A549 (cell line): Measurements from ENCODE around the gene SUN2. TPM values are rescaled to one million over a fixed set of nuclear protein-coding genes. Genes with fewer than 3 reads are reported as not detected.

Experiments
- ATAC-seq, 2 experiments: fragments of 200-7000 bp in 1 of 2; fragments of >200 bp in 1 of 2; cut with Nextera tagmentation in 1 of 2; cut with Tn5 transposase in 1 of 2; 3 replicates each; pipeline versions ENCODE4 v1.8.0 to v1.9.1; 2018 to 2020; ENCODE audit warnings: mild to moderate bottlenecking in 1 of 2, moderate library complexity in 1 of 2
- CTCF ChIA-PET: fragments of 300-600 bp; sonication (Branson Sonifier 250); formaldehyde crosslinking; extraction: SDS; loops from one replicate; lab custom pipeline; 2021; ENCODE audit warnings: antibody characterized with exemption, inconsistent platforms; lab: Yijun Ruan, JAX
- POLR2A ChIA-PET: fragments of 350-600 bp; formaldehyde crosslinking; extraction: SDS; loops from one replicate; lab custom pipeline; 2021; ENCODE audit warnings: antibody characterized with exemption, inconsistent platforms; lab: Yijun Ruan, JAX
- DNase-seq, 2 experiments: peaks; one replicate each; pipeline versions ENCODE4 v3.0.0 to v3.0.0-alpha.2; 2011 to 2016; ENCODE audit warnings: low read depth in 1 of 2, low spot score in 1 of 2
- FAIRE-seq: peaks from 2 replicates; lab custom pipeline; 2011; peaks lifted over from hg19 to GRCh38; lab: Jason Lieb, UNC
- H3K27ac ChIP-seq, 2 experiments: fragments of >200 bp; sonication (Bioruptor Twin); formaldehyde crosslinking; 3 replicates each; pipeline ENCODE4 v1.5.1; 2016 to 2017
- H3K4me1 ChIP-seq: fragments of >200 bp; sonication (Bioruptor Twin); formaldehyde crosslinking; 3 replicates; pipeline ENCODE4 v1.6.1; 2016
- H3K4me2 ChIP-seq: fragments of >200 bp; sonication (Bioruptor Twin); formaldehyde crosslinking; 3 replicates; pipeline ENCODE4 v1.6.1; 2016
- H3K4me3 ChIP-seq: fragments of >200 bp; sonication (Bioruptor Twin); formaldehyde crosslinking; 3 replicates; pipeline ENCODE4 v1.5.1; 2016
- H3K9me3 ChIP-seq: fragments of >200 bp; sonication (Bioruptor Twin); formaldehyde crosslinking; 3 replicates; pipeline ENCODE4 v1.6.1; 2016
- BHLHE40 ChIP-seq: IDR thresholded peaks from 2 replicates; pipeline ENCODE4 v1.6.1; 2012; ENCODE audit warnings: low read depth, low read length, inconsistent platforms
- CHD2 ChIP-seq: fragments of 150-350 bp; IDR thresholded peaks from 2 replicates; pipeline ENCODE4 v1.6.1; 2014; ENCODE audit warnings: low read length; ENCODE audit not compliant: partially characterized antibody
- EHMT2 ChIP-seq: fragments of 200-600 bp; sonication (generic); IDR thresholded peaks from 2 replicates; pipeline ENCODE4 v1.6.1; 2016; ENCODE audit warnings: antibody characterized with exemption, low read depth, mild to moderate bottlenecking, moderate library complexity
- EP300 ChIP-seq, 2 experiments: fragments of >200 bp; sonication (Bioruptor Twin); formaldehyde crosslinking; IDR thresholded peaks; 2 replicates in 1 of 2; 3 replicates in 1 of 2; pipeline ENCODE4 v1.6.1; 2016 to 2017
- FOSL2 ChIP-seq, 2 experiments: fragments of 450-650 bp in 1 of 2; fragments of >200 bp in 1 of 2; sonication (Bioruptor Twin) in 1 of 2; formaldehyde crosslinking; IDR thresholded peaks; 2 replicates each; pipeline versions ENCODE4 v1.5.0 to v1.6.1; 2016 to 2020; ENCODE audit warnings: mild to moderate bottlenecking in 1 of 2, moderate library complexity in 1 of 2
- HEYL ChIP-seq: fragments of 250-450 bp; sonication (Bioruptor Pico); IDR thresholded peaks from 2 replicates; pipeline ENCODE4 v1.8.0; 2021; ENCODE audit warnings: mild to moderate bottlenecking, moderate library complexity
- HOXB5 ChIP-seq: fragments of 250-450 bp; sonication (Bioruptor Pico); IDR thresholded peaks from 2 replicates; pipeline ENCODE4 v1.5.0; 2020; ENCODE audit warnings: mild to moderate bottlenecking, moderate library complexity
- JUN ChIP-seq, 2 experiments: fragments of >200 bp; sonication (Bioruptor Twin); formaldehyde crosslinking; IDR thresholded peaks; 2 replicates in 1 of 2; 3 replicates in 1 of 2; pipeline ENCODE4 v1.6.1; 2016 to 2017
- KDM1A ChIP-seq: fragments of 200-600 bp; sonication (generic); IDR thresholded peaks from 2 replicates; pipeline ENCODE4 v1.6.1; 2016; ENCODE audit warnings: low read depth, mild to moderate bottlenecking
- KDM5A ChIP-seq: fragments of 200-600 bp; sonication (generic); IDR thresholded peaks from 2 replicates; pipeline ENCODE4 v1.6.1; 2016; ENCODE audit warnings: antibody characterized with exemption, mild to moderate bottlenecking
- NFE2L2 ChIP-seq: fragments of 150-350 bp; conservative IDR thresholded peaks from 2 replicates; pipeline ENCODE4 v1.6.1; 2014; ENCODE audit warnings: low read length
- NPAS2 ChIP-seq: fragments of 250-450 bp; sonication (Bioruptor Pico); IDR thresholded peaks from 2 replicates; pipeline ENCODE4 v1.8.0; 2022; ENCODE audit warnings: mild to moderate bottlenecking, moderate library complexity, borderline replicate concordance
- PBX3 ChIP-seq: IDR thresholded peaks from 2 replicates; pipeline ENCODE4 v1.6.1; 2012
- RFX5 ChIP-seq: fragments of 450-650 bp; IDR thresholded peaks from 2 replicates; pipeline ENCODE4 v1.7.1; 2014; ENCODE audit warnings: antibody characterized with exemption, mild to moderate bottlenecking, moderate library complexity
- TP53 ChIP-seq: fragments of 250-450 bp; sonication (Bioruptor Pico); IDR thresholded peaks from 2 replicates; pipeline ENCODE4 v1.5.0; 2021; ENCODE audit warnings: mild to moderate bottlenecking, moderate library complexity
- USF2 ChIP-seq: fragments of 450-650 bp; IDR thresholded peaks from 2 replicates; pipeline ENCODE4 v1.6.1; 2014; ENCODE audit warnings: antibody characterized with exemption
- ZC3H11A ChIP-seq: fragments of 450-650 bp; IDR thresholded peaks from 2 replicates; pipeline ENCODE4 v1.6.1; 2014; ENCODE audit warnings: antibody characterized with exemption, mild to moderate bottlenecking
- ZNF302 ChIP-seq: fragments of 250-450 bp; sonication (Bioruptor Pico); IDR thresholded peaks from 2 replicates; pipeline ENCODE4 v1.9.0; 2021; ENCODE audit warnings: inconsistent platforms, mild to moderate bottlenecking, moderate library complexity
- WGBS: methylation state at CpG from one replicate; pipeline ENCODE4 v1.1.6; 2017; ENCODE audit errors: missing lambda C conversion rate; 5-methylcytosine and 5-hydroxymethylcytosine counted together
- polyA plus RNA-seq, 4 experiments: library from polyadenylated mRNA; depleted of rRNA in 3 of 4; stranded (reverse); fragments of >200 nt; fragmentation: RNase III in 1 of 4; extraction: RNeasy Plus Mini Kit Qiagen cat#74134 plus additional on column Dnase treatment in 1 of 4; gene quantifications; 2 replicates in 3 of 4; 3 replicates in 1 of 4; pipeline ENCODE4 v1.2.3, GENCODE V29; 2011 to 2017

The SUN2 gene
- polyA plus RNA-seq, 2 of the 4 experiments (the other 2 are of a cell fraction): 12.6 to 24.0 TPM

GRCh38 chr22:38783095-38783615, 27.4 kb upstream of the SUN2 start:
- H3K4me3 ChIP-seq: no peak overlapping the region
- TF ChIP-seq NFE2L2 (no peak), EP300 (IDR thresholded peaks at IDR 0.05) (no peak), FOSL2 (IDR thresholded peaks at IDR 0.05) (no peak), FOSL2 (CRISPR knock-in tag; IDR thresholded peaks at IDR 0.05) (no peak)
- DNase-seq: no peak
- peaks cover 4% of the 10 kb centered on the region for H3K4me1 ChIP-seq
- ChIA-PET POLR2A (no interaction called here), CTCF (interaction anchor here (1.0 to 6.0 kb wide), 4 partner anchors 12 to 27 kb away, joined by 3 to 45 read pairs (median 6); partner anchors contain the start of gene SUN2)
- ATAC-seq: no peak
- no peak for FAIRE-seq
- WGBS: 78% methylated on average over 5 of the region's 14 CpGs
- H3K4me2 ChIP-seq: no peak overlapping the region
- H3K27ac ChIP-seq: no peak overlapping the region; a peak in 1 of 6 replicates
- H3K9me3 ChIP-seq: no peaks in the 10 kb centered on the region

GRCh38 chr22:38782402-38783094, 26.8 kb upstream of the SUN2 start:
- H3K4me2 ChIP-seq: no peak overlapping the region
- ATAC-seq: no peak
- WGBS: 75% methylated on average over 13 of the region's 13 CpGs
- no peak for FAIRE-seq
- no peak for TF ChIP-seq NPAS2 (CRISPR knock-in tag)
- no peak for TF ChIP-seq KDM5A
- no peak for TF ChIP-seq CHD2
- no peak for TF ChIP-seq USF2
- TF ChIP-seq ZNF302 (CRISPR knock-in tag): no peak
- TF ChIP-seq ZC3H11A: no peak
- no peak for TF ChIP-seq HEYL
- TF ChIP-seq RFX5: no peak
- TF ChIP-seq EHMT2: no peak
- TF ChIP-seq, all 56 proteins: peak for 0
- ChIA-PET POLR2A (no interaction called here), CTCF (interaction anchor here (0.6 to 6.0 kb wide), 8 partner anchors 11 to 353 kb away, joined by 3 to 45 read pairs (median 6); partner anchors contain the start of gene SUN2)
- no peak for DNase-seq
- H3K4me3 ChIP-seq: no peak overlapping the region
- no peaks in the 10 kb centered on the region for H3K9me3 ChIP-seq
- no peak overlapping the region for H3K27ac ChIP-seq
- no peaks in the 10 kb centered on the region for H3K4me1 ChIP-seq

GRCh38 chr22:38781033-38781432, 25.2 kb upstream of the SUN2 start:
- no peaks in the 10 kb centered on the region for H3K4me1 ChIP-seq
- H3K4me3 ChIP-seq: no peak overlapping the region
- 89% methylated on average over 8 of the region's 13 CpGs for WGBS
- ChIA-PET CTCF (interaction anchor here (1.0 to 2.2 kb wide), 3 partner anchors 12 to 354 kb away, joined by 3 to 19 read pairs (median 8); no protein-coding TSS in a partner anchor), POLR2A (no interaction called here)
- TF ChIP-seq PBX3: no peak
- no peak for TF ChIP-seq KDM5A
- TF ChIP-seq ZC3H11A: no peak
- TF ChIP-seq USF2: no peak
- TF ChIP-seq KDM1A: no peak
- no peak for TF ChIP-seq ZNF302 (CRISPR knock-in tag)
- no peak for TF ChIP-seq TP53
- no peak for TF ChIP-seq BHLHE40
- TF ChIP-seq JUN (IDR thresholded peaks at IDR 0.05): no peak
- TF ChIP-seq HOXB5: no peak
- FAIRE-seq: no peak
- no peak overlapping the region for H3K27ac ChIP-seq
- H3K4me2 ChIP-seq: no peak overlapping the region
- H3K9me3 ChIP-seq: no peaks in the 10 kb centered on the region
- no peak for ATAC-seq
- DNase-seq: no peak
